Measurements from ENCODE around the gene EPHA7. TPM values are rescaled to one million over a fixed set of nuclear protein-coding genes. Genes with fewer than 3 reads are reported as not detected.

Gene EPHA7
- total RNA-seq, 1 experiment from 2014 or later: 9.5 TPM

DNA sequence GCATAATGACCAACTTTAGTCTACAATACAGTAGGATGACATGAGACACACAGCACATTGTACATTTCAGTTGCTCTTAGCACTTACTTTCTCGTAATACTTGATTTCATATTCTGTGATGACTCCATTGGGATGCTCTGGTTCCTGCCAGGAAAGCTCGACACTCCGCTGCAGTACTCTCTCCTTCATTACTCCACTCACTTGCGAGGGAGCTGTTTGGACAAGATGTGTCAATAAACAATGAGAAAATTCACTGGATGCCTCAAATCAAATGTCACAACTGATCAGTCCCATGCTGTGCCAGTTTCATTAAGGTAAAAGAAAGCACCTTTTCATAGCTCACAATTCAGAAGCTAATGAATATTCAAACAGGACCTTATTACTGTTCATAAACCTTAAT is 147.1 kb downstream of the EPHA7 start:
- no peak overlapping the region for H3K14ac ChIP-seq (ENCODE audit: insufficient read depth, low read length)
- Mint-ChIP-seq H3K9me3 (no peaks in the 10 kb centered on the region), H3K4me1 (peaks cover 10% of the 10 kb centered on the region in 2 experiments), H3K36me3 (ENCODE audit: insufficient read depth in 1 of 3, low read depth in 3 of 3) (no peaks in the 10 kb centered on the region), H3K27me3 (ENCODE audit: low read depth) (no peaks in the 10 kb centered on the region), H3K4me3 (no peak overlapping the region), H3K27ac (no peak overlapping the region; a peak in 1 of 7 replicates)
- H3K9me3 ChIP-seq (ENCODE audit: control insufficient read depth, low read depth, low read length): no peaks in the 10 kb centered on the region
- H3K4me1 ChIP-seq (ENCODE audit: insufficient read depth, low read length): no peaks in the 10 kb centered on the region; the same call in 1 of the 2 replicates
- no peaks in the 10 kb centered on the region for H4K20me1 ChIP-seq (ENCODE audit: control insufficient read depth, insufficient read depth, insufficient read length)
- H4K8ac ChIP-seq (replicated peaks; ENCODE audit: insufficient read length, low read depth, low read length): no peak overlapping the region
- no peak overlapping the region for H2BK120ac ChIP-seq (ENCODE audit: low read depth, low read length, poor library complexity, severe bottlenecking)
- H3K18ac ChIP-seq (ENCODE audit: insufficient read length, low read depth, low read length): no peak overlapping the region
- no peak overlapping the region for H3K23ac ChIP-seq (ENCODE audit: insufficient read length, low read depth, low read length)
- no peak overlapping the region for H2BK5ac ChIP-seq (ENCODE audit: insufficient read length, low read length)
- H2BK12ac ChIP-seq (ENCODE audit: insufficient read length, low read depth, low read length): no peak overlapping the region
- no peak overlapping the region for H3K4ac ChIP-seq (ENCODE audit: low read depth, low read length)
- H3K56ac ChIP-seq (ENCODE audit: insufficient read length, low read depth, low read length): no peak overlapping the region
- no peak overlapping the region for H2AK5ac ChIP-seq (ENCODE audit: insufficient read length, low read length)
- no peak overlapping the region for H3K4me2 ChIP-seq (ENCODE audit: insufficient read depth, insufficient read length, low read length)
- no peak overlapping the region for H2BK15ac ChIP-seq (ENCODE audit: low read depth, low read length)
- no peak overlapping the region for H3K27ac ChIP-seq (ENCODE audit: insufficient read length, low read depth, low read length)
- H3K27me3 ChIP-seq (ENCODE audit: insufficient read depth, low read length): no peaks in the 10 kb centered on the region
- no CpG with 5 or more reads among the region's 4 CpGs for WGBS (ENCODE audit: extremely low coverage, insufficient read length, low lambda C conversion rate)
- H2BK20ac ChIP-seq (ENCODE audit: low read depth, low read length, poor library complexity, severe bottlenecking): no peak overlapping the region
- H4K5ac ChIP-seq (ENCODE audit: insufficient read length, low read depth, low read length): no peak overlapping the region
- H3K9ac ChIP-seq (ENCODE audit: extremely low read depth, insufficient read length, low read length): no peak overlapping the region
- no peak overlapping the region for H3T11ph ChIP-seq (ENCODE audit: low read length)
- TF ChIP-seq, protein P1, sequence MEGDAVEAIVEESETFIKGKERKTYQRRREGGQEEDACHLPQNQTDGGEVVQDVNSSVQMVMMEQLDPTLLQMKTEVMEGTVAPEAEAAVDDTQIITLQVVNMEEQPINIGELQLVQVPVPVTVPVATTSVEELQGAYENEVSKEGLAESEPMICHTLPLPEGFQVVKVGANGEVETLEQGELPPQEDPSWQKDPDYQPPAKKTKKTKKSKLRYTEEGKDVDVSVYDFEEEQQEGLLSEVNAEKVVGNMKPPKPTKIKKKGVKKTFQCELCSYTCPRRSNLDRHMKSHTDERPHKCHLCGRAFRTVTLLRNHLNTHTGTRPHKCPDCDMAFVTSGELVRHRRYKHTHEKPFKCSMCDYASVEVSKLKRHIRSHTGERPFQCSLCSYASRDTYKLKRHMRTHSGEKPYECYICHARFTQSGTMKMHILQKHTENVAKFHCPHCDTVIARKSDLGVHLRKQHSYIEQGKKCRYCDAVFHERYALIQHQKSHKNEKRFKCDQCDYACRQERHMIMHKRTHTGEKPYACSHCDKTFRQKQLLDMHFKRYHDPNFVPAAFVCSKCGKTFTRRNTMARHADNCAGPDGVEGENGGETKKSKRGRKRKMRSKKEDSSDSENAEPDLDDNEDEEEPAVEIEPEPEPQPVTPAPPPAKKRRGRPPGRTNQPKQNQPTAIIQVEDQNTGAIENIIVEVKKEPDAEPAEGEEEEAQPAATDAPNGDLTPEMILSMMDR (conservative IDR thresholded peaks at IDR 0.05): no peak
- H3K79me1 ChIP-seq (ENCODE audit: insufficient read depth, low read depth, low read length, poor library complexity, severe bottlenecking): no peaks in the 10 kb centered on the region
- H3K79me2 ChIP-seq (ENCODE audit: insufficient read depth, low read length): no peaks in the 10 kb centered on the region
- no peak overlapping the region for H2AFZ ChIP-seq (ENCODE audit: low read length)
- no peak for DNase-seq
- no peak overlapping the region for H4K91ac ChIP-seq (ENCODE audit: insufficient read length, low read depth, low read length)
- H3K23me2 ChIP-seq (ENCODE audit: insufficient read length, low read depth, low read length, poor library complexity, severe bottlenecking): no peaks in the 10 kb centered on the region

All from H9 (cell line).